Limb (tissue), 2 donors: ENCODE data around the gene ATXN2.
"Not testable (repeated sequence)": the region's sequence is repeated elsewhere in the genome, so short reads cannot be mapped to it uniquely, and the experiment has no call there.

Experiments
- DNase-seq, 2 donors: peaks; one replicate each; pipeline ENCODE4 v3.0.0-alpha.2; 2016; ENCODE audit errors: extremely low spot score in 2 of 2

ATXN2 gene

GRCh38 chr12:111600986-111601385, 1.9 kb upstream of the ATXN2 start:
- DNase-seq = not testable (repeated sequence)

GRCh38 chr12:111600205-111600642, 1.1 kb upstream of the ATXN2 start:
- DNase-seq = no peak

- DNase-seq = peak; percentile 93 to 94
Measured at GRCh38 chr12:111599453-111600204, 514 bp upstream of the ATXN2 start.

- peak; percentile 28 to 78 for DNase-seq
Measured at GRCh38 chr12:111597831-111598636, 1.1 kb downstream of the ATXN2 start.

- DNase-seq = peak in 1 of 2 donors; percentile 24
Measured at GRCh38 chr12:111596985-111597830, 1.9 kb downstream of the ATXN2 start.

GRCh38 chr12:111595341-111595835, 3.7 kb downstream of the ATXN2 start:
- not testable (repeated sequence) for DNase-seq

- not testable (repeated sequence) for DNase-seq
Measured at GRCh38 chr12:111591399-111592010, 7.6 kb downstream of the ATXN2 start.

GRCh38 chr12:111590552-111590951, 8.6 kb downstream of the ATXN2 start:
- no peak for DNase-seq

GRCh38 chr12:111589601-111590000, 9.5 kb downstream of the ATXN2 start:
- DNase-seq = no peak

GRCh38 chr12:111588010-111588409, 11.1 kb downstream of the ATXN2 start:
- DNase-seq = no peak

- no peak for DNase-seq
Measured at GRCh38 chr12:111586986-111587385, 12.1 kb downstream of the ATXN2 start.

- DNase-seq = no peak
Measured at GRCh38 chr12:111585690-111586089, 13.4 kb downstream of the ATXN2 start.

GRCh38 chr12:111584959-111585358, 14.2 kb downstream of the ATXN2 start:
- no peak for DNase-seq

- not testable (repeated sequence) for DNase-seq
Measured at GRCh38 chr12:111583506-111583905, 15.6 kb downstream of the ATXN2 start.

GRCh38 chr12:111582133-111582747, 16.9 kb downstream of the ATXN2 start:
- no peak for DNase-seq

GRCh38 chr12:111581434-111582132, 17.5 kb downstream of the ATXN2 start:
- DNase-seq = no peak

GRCh38 chr12:111580737-111581136, 18.4 kb downstream of the ATXN2 start:
- DNase-seq = no peak

- no peak for DNase-seq
Measured at GRCh38 chr12:111580119-111580425, 19.0 kb downstream of the ATXN2 start.

GRCh38 chr12:111578971-111579340, 20.2 kb downstream of the ATXN2 start:
- DNase-seq = no peak

GRCh38 chr12:111578276-111578970, 20.7 kb downstream of the ATXN2 start:
- no peak for DNase-seq
